ENCODE data around the gene CDIP1. TPM values are rescaled to one million over a fixed set of nuclear protein-coding genes. Genes with fewer than 3 reads are reported as not detected.

Gene CDIP1
- total and polyA plus RNA-seq, 2 of the 8 experiments (the other 6 are each of a cell fraction or from before 2014, with no cell fraction given) = 56.6 to 76.3 TPM

DNA sequence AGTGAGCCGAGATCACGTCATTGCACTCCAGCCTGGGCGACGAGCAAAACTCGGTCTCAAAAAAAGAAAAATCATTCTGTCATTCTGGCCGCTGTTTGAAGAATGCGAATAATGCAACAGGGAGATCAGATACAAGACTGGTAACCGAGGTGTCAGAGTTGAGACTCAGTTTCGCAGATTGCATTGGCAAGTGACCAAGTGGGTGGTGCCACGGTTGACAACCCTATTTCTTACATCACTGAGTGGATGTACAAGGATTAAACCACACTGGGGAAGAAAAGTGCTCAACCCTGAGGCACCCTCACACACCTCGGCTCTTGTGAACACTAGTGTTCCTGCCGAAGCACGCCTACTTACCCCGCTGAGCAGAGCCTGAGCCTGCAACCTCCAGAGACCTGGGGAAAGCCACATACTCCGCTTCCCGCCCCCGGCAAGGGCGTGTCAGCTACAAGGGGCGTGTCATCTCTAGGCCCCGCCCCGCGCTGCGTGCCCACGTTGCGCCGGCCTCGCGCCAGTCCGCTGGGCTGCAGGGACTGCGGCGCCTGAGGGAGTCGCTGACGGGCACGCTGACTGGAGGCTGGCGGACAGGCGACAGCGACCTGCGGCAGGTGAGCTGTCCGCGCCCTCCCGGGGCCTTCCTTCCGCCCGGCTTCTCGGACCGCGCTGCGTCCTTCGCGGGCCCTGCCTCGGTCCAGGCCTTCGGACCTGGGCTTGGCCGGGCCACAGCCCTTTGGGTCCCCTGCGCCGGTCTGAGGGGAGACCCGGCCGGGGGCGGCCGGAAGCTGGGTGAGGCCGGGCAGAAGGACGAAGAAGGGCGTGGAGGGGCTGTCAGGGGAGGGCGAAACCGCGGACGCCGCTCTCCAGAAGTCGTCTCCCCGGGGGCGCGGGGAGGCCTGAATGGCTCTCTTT, 62.4 kb downstream of the CDIP1 start, which contains the start of gene HMOX2:
Gene HMOX2, plus strand, starts transcription at position 519 of the 909 bp plus-strand sequence. CDS start 29,127 bp downstream, outside the sequence.
- no peak for FAIRE-seq
- Histone ChIP-seq H3K4me1 (replicated peaks in 1 of 4; ENCODE audit: control insufficient read depth in 3 of 4, insufficient read depth in 4 of 4, low read length in 3 of 4) (peaks cover 0 to 9% (median 3%) of the 10 kb centered on the region in 4 experiments; a peak in 6 of 7 replicates), H2AFZ (ENCODE audit: low read length) (no peak within 1 kb of the TSS), H3K4ac (replicated peaks; ENCODE audit: insufficient read length, low read depth, low read length) (no peak within 1 kb of the TSS), H3K4me2 (ENCODE audit: insufficient read depth in 1 of 2, low read depth in 2 of 2, low read length in 2 of 2) (peak within 1 kb of the TSS; percentile 93 to 94), H3K23me2 (ENCODE audit: low read depth, low read length) (peaks cover 5% of the 10 kb centered on the region; the same call in 1 of the 2 replicates), H4K5ac (ENCODE audit: insufficient read length, low read depth, low read length) (no peak within 1 kb of the TSS), H3K27me3 (replicated peaks in 1 of 4; ENCODE audit: control insufficient read depth in 3 of 4, extremely low read depth in 1 of 4, insufficient read depth in 3 of 4, low read length in 3 of 4) (peaks cover 0 to 7% (median 7%) of the 10 kb centered on the region in 4 experiments; a peak in 6 of 7 replicates), H3K27ac (ENCODE audit: low read depth, low read length) (no peak within 1 kb of the TSS), H2BK5ac (ENCODE audit: low read depth, low read length) (no peak within 1 kb of the TSS), H3K18ac (ENCODE audit: extremely low read depth, low read length) (peak within 1 kb of the TSS; percentile 83), H4K91ac (replicated peaks; ENCODE audit: insufficient read length, low read length) (no peak within 1 kb of the TSS), H2BK120ac (replicated peaks; ENCODE audit: low read depth, low read length) (no peak within 1 kb of the TSS), H3K9ac (replicated peaks in 1 of 4; ENCODE audit: extremely low read depth in 1 of 4, low read depth in 3 of 4, low read length in 3 of 4) (peak within 1 kb of the TSS; percentile 25 to 63 (median 49); a peak in 5 of 7 replicates), H3K23ac (ENCODE audit: insufficient read length) (no peak within 1 kb of the TSS), H3K4me3 (ENCODE audit: extremely low read depth in 1 of 4, insufficient read depth in 2 of 4, low read depth in 3 of 4, low read length in 4 of 4) (peak within 1 kb of the TSS; percentile 48 to 81 (median 70)), H4K8ac (ENCODE audit: extremely low read depth, insufficient read depth, low read length) (peak within 1 kb of the TSS; percentile 87; the same call in 1 of the 2 replicates), H2BK15ac (ENCODE audit: low read length) (0 out of 2 replicates have a peak within 1 kb of the TSS, but pooled peaks have one; percentile 24), H4K20me1 (replicated peaks in 1 of 2; ENCODE audit: control insufficient read depth in 1 of 2, insufficient read depth in 2 of 2, low read length in 2 of 2) (peaks cover 2% of the 10 kb centered on the region in 2 experiments), H3K36me3 (ENCODE audit: control insufficient read depth in 2 of 4, insufficient read depth in 4 of 4, low read length in 3 of 4) (0 out of 8 replicates have a peak, but pooled peaks cover 0 to under 1% (median 0%) of the 10 kb centered on the region in 4 experiments), H2BK20ac (ENCODE audit: low read length) (peak within 1 kb of the TSS; percentile 24; the same call in 1 of the 2 replicates), H3K56ac (replicated peaks; ENCODE audit: insufficient read length, low read depth, low read length) (peak within 1 kb of the TSS; percentile 57), H3K79me1 (ENCODE audit: low read depth, low read length) (peaks cover 2% of the 10 kb centered on the region; the same call in 1 of the 2 replicates), H3K14ac (ENCODE audit: insufficient read length) (no peak within 1 kb of the TSS), H2AK5ac (ENCODE audit: low read depth, low read length) (0 out of 2 replicates have a peak within 1 kb of the TSS, but pooled peaks have one; percentile 30), H2BK12ac (ENCODE audit: low read depth, low read length) (no peak within 1 kb of the TSS), H3K9me3 (ENCODE audit: insufficient read depth in 2 of 2, low read depth in 1 of 2, low read length in 1 of 2) (peaks cover 0 to 3% of the 10 kb centered on the region in 2 experiments; a peak in 1 of 4 replicates), H3K79me2 (ENCODE audit: control insufficient read depth in 1 of 2, insufficient read depth in 2 of 2, low read length in 2 of 2) (peaks cover 0 to 16% of the 10 kb centered on the region in 2 experiments; a peak in 3 of 4 replicates)
- DNase-seq (ENCODE audit: low read depth in 1 of 2, low spot score in 2 of 2) = peak; percentile 90 to 98
- POLR2A ChIA-PET (ENCODE audit: partially characterized antibody) = interaction anchor here (1.1 to 14.4 kb wide), 7 partner anchors 9 to 140 kb away, joined by 3 to 257 read pairs (median 3); no protein-coding TSS in a partner anchor
- CTCF ChIA-PET (ENCODE audit: partially characterized antibody) = interaction anchor here (0.8 to 1.5 kb wide), 8 partner anchors 9 to 148 kb away, joined by 3 to 4 read pairs (median 3); no protein-coding TSS in a partner anchor
- 13% methylated on average over 68 of the region's 70 CpGs; no CpG with 5 or more reads in 1 of the 2 experiments for WGBS, 2 experiments (ENCODE audit: extremely low coverage in 1 of 2, insufficient coverage in 1 of 2, insufficient read length in 1 of 2, insufficient replicate concordance in 2 of 2, low coverage in 1 of 2, low lambda C conversion rate in 2 of 2, missing lambda C conversion rate in 1 of 2)
- TF ChIP-seq, protein P1, sequence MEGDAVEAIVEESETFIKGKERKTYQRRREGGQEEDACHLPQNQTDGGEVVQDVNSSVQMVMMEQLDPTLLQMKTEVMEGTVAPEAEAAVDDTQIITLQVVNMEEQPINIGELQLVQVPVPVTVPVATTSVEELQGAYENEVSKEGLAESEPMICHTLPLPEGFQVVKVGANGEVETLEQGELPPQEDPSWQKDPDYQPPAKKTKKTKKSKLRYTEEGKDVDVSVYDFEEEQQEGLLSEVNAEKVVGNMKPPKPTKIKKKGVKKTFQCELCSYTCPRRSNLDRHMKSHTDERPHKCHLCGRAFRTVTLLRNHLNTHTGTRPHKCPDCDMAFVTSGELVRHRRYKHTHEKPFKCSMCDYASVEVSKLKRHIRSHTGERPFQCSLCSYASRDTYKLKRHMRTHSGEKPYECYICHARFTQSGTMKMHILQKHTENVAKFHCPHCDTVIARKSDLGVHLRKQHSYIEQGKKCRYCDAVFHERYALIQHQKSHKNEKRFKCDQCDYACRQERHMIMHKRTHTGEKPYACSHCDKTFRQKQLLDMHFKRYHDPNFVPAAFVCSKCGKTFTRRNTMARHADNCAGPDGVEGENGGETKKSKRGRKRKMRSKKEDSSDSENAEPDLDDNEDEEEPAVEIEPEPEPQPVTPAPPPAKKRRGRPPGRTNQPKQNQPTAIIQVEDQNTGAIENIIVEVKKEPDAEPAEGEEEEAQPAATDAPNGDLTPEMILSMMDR (IDR thresholded peaks at IDR 0.05; ENCODE audit: control extremely low read depth in 1 of 3, insufficient read depth in 1 of 3, low read depth in 1 of 3, low read length in 3 of 3) = peak; percentile 42 to 58 (median 57)
- TF ChIP-seq SUZ12 (IDR thresholded peaks at IDR 0.05; ENCODE audit: low read length) (no peak), SIX5 (IDR thresholded peaks at IDR 0.05; ENCODE audit: low read depth, low read length) (no peak), RXRA (IDR thresholded peaks at IDR 0.05; ENCODE audit: insufficient read depth, low read depth, low read length) (no peak)
- TF ChIP-seq, protein P2, sequence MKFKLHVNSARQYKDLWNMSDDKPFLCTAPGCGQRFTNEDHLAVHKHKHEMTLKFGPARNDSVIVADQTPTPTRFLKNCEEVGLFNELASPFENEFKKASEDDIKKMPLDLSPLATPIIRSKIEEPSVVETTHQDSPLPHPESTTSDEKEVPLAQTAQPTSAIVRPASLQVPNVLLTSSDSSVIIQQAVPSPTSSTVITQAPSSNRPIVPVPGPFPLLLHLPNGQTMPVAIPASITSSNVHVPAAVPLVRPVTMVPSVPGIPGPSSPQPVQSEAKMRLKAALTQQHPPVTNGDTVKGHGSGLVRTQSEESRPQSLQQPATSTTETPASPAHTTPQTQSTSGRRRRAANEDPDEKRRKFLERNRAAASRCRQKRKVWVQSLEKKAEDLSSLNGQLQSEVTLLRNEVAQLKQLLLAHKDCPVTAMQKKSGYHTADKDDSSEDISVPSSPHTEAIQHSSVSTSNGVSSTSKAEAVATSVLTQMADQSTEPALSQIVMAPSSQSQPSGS (IDR thresholded peaks at IDR 0.05; ENCODE audit: low read length) = no peak; the same call in 1 of the 2 replicates

Data from H1 (cell line).